Neural crest cell (in vitro differentiated cells): ENCODE results near the gene GJA3. TPM values are rescaled to one million over a fixed set of nuclear protein-coding genes. Genes with fewer than 3 reads are reported as not detected.

Experiments
- DNase-seq: peaks from one replicate; pipeline ENCODE4 v3.0.0; 2021; ENCODE audit warnings: low read depth, mixed read lengths, low spot score
- H3K27ac Mint-ChIP-seq: one replicate; pipeline ENCODE4 v1.8.0; 2021; ENCODE audit warnings: mild to moderate bottlenecking, mixed read lengths; ENCODE audit not compliant: unreplicated experiment
- H3K27me3 Mint-ChIP-seq: 2 replicates; pipeline ENCODE4 v1.8.0; 2021; ENCODE audit warnings: low read depth, mild to moderate bottlenecking, mixed read lengths
- H3K36me3 Mint-ChIP-seq: 2 replicates; pipeline ENCODE4 v1.8.0; 2021; ENCODE audit warnings: low read depth, mild to moderate bottlenecking, mixed read lengths
- H3K4me1 Mint-ChIP-seq: 2 replicates; pipeline ENCODE4 v1.8.0; 2021; ENCODE audit warnings: mixed read lengths
- H3K4me3 Mint-ChIP-seq: one replicate; pipeline ENCODE4 v1.8.0; 2021; ENCODE audit warnings: mild to moderate bottlenecking, mixed read lengths
- H3K9me3 Mint-ChIP-seq: 2 replicates; pipeline ENCODE4 v1.8.0; 2021; ENCODE audit warnings: mixed read lengths
- total RNA-seq: library from RNA; stranded (reverse); gene quantifications from 2 replicates; pipeline ENCODE4 v1.2.1, GENCODE V29; 2021
- TF ChIP-seq, protein P1 (sequence below): fragments of 200-600 bp; sonication (generic); conservative IDR thresholded peaks from 2 replicates; pipeline ENCODE4 v1.5.0; 2021; ENCODE audit warnings: antibody characterized with exemption, mild to moderate bottlenecking

Gene GJA3
- total RNA-seq, 1 donor from 2014 or later: not detected

DNA sequence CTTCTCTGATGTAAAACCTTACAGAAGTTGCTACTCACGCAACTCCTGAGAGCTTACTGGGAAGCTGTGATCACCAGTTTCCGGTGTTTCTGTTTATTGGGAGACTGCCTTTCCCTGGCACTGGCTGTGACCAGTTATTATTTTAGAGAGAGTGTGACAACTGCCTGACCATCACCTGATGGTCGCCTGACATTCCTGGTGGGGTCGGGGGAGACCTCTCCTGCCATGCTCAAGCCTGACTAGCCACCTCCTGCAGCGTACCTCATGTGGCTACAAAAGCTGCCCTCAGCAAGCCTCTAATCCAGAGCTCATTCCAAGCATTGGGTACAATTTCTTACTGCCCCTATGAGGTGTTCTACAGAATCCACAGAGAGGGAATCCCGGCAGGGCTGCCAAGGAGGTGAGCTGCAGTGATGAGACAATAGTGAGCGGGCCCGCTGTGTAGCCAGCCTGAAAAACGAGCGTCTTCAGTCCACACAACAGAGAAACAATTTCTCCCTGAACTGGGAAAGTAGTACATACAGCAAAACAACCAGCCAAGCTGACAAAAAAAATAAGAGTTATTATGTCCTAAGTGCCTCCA lies 28.7 kb downstream of the GJA3 start:
- Mint-ChIP-seq H3K36me3 (no peaks in the 10 kb centered on the region), H3K9me3 (no peaks in the 10 kb centered on the region), H3K4me3 (no peak overlapping the region), H3K27me3 (peaks cover 20% of the 10 kb centered on the region), H3K4me1 (peaks cover 3% of the 10 kb centered on the region), H3K27ac (no peak overlapping the region)
- TF ChIP-seq, protein P1, sequence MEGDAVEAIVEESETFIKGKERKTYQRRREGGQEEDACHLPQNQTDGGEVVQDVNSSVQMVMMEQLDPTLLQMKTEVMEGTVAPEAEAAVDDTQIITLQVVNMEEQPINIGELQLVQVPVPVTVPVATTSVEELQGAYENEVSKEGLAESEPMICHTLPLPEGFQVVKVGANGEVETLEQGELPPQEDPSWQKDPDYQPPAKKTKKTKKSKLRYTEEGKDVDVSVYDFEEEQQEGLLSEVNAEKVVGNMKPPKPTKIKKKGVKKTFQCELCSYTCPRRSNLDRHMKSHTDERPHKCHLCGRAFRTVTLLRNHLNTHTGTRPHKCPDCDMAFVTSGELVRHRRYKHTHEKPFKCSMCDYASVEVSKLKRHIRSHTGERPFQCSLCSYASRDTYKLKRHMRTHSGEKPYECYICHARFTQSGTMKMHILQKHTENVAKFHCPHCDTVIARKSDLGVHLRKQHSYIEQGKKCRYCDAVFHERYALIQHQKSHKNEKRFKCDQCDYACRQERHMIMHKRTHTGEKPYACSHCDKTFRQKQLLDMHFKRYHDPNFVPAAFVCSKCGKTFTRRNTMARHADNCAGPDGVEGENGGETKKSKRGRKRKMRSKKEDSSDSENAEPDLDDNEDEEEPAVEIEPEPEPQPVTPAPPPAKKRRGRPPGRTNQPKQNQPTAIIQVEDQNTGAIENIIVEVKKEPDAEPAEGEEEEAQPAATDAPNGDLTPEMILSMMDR: no peak
- DNase-seq: no peak

DNA sequence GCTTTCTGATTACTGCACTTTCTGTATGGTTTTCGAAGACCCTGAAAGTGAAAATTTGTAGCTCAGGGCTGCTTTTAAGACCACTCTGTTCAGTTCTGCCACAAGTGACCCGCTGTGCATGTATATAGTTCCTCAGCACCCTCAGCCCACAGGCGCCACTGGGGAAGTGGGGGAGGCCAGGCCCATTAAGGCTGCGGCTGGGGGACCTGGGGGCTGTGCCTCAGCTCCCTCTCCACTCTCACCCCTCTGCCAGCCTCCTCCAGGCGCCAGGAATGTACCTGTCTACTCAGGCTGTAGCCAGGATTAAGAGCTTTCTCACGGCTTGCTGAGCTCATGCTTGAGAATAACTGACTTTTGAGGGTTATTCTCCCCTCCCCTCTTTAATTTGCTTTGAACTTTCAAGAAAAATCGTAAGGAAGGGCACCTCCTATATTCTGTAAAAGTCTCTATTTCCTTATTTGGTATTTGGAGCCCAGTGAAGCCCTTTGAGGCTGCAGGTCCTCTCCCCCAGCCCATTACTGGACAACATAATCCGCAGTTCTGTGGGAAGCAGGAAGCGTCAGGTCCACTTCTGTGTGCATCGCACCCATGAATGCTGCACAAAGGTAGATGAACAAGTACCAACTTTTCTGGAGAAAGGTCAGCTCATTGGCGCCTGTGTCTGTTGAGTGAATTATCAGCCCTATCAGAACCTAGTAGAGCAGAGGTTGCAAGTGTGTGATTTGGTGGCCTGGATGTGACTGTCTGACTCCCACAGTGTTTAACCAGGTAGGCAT lies 29.6 kb downstream of the GJA3 start:
- Mint-ChIP-seq H3K27me3 (peaks cover 16% of the 10 kb centered on the region), H3K9me3 (no peaks in the 10 kb centered on the region), H3K4me3 (no peak overlapping the region), H3K27ac (no peak overlapping the region), H3K4me1 (no peaks in the 10 kb centered on the region), H3K36me3 (no peaks in the 10 kb centered on the region)
- no peak for DNase-seq
- TF ChIP-seq, protein P1: no peak

DNA sequence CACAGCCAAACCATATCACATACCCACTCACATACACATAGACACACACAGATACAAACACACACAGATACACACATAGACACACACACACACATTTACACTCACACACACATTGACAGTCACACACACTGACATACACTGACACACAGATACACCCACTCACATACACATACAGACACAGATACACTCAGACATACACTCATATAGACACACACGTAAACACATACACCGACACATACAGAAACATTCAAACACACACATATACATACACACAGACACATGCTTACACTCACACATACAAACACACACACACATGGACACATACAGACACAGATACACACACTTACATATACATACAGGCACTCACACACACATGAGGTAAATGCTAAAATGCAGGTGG lies 30.2 kb downstream of the GJA3 start:
- H3K27ac Mint-ChIP-seq: no peak overlapping the region
- DNase-seq: no peak
- TF ChIP-seq, protein P1: no peak
- H3K36me3 Mint-ChIP-seq: no peaks in the 10 kb centered on the region
- H3K9me3 Mint-ChIP-seq: no peaks in the 10 kb centered on the region
- peaks cover 2% of the 10 kb centered on the region for H3K4me1 Mint-ChIP-seq
- H3K4me3 Mint-ChIP-seq: no peak overlapping the region
- peaks cover 19% of the 10 kb centered on the region for H3K27me3 Mint-ChIP-seq

DNA sequence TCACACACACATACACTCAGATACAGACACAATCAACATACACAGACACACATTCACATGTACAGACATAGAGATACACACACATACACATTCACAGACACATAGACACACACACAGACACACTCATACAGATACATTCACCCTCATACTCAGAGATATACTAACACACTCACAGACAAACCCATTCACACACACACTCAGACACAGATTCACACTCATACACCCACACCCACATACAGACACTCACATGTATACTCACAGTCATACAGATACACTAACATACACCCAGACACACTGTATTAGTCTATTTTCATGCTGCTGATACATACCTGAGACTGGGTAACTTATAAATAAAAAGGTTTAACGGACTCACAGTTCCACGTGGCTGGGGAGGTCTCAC lies 30.8 kb downstream of the GJA3 start:
- Mint-ChIP-seq H3K36me3 (no peaks in the 10 kb centered on the region), H3K27me3 (peaks cover 23% of the 10 kb centered on the region), H3K27ac (no peak overlapping the region), H3K4me3 (no peak overlapping the region), H3K4me1 (peaks cover 6% of the 10 kb centered on the region), H3K9me3 (no peaks in the 10 kb centered on the region)
- TF ChIP-seq, protein P1: no peak
- no peak for DNase-seq

DNA sequence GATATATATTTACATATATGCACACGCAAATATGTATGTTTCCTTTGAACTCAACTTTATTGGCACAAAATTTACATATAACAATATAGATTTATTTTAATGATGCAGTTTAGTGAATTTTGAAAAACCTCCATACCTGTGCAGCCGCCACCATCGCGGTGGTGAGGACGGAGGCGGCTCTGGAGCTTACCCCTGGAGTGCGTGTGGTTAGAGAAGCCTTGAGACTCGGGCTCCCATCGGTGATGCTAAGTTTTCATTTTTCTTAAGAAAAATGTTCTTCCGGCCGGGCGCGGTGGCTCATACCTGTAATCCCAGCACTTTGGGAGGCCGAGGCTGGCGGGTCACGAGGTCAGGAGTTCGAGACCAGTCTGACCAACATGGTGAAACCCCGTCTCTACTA lies 31.8 kb downstream of the GJA3 start:
- no peak for DNase-seq
- Mint-ChIP-seq H3K36me3 (no peaks in the 10 kb centered on the region), H3K4me3 (peak overlapping the region; percentile 33), H3K27me3 (peaks cover 27% of the 10 kb centered on the region), H3K27ac (no peak overlapping the region), H3K9me3 (no peaks in the 10 kb centered on the region), H3K4me1 (peaks cover 6% of the 10 kb centered on the region)
- TF ChIP-seq, protein P1: no peak
